VCaP (cell line): ENCODE results near the gene HLCS.

Experiments used
- H3K27ac ChIP-seq: fragments of 450-650 bp; 2 replicates; pipeline ENCODE4 v1.5.1; 2017
- TF ChIP-seq, protein P1 (sequence below): fragments of 450-650 bp; conservative IDR thresholded peaks from 2 replicates; pipeline ENCODE4 v1.5.1; 2017; ENCODE audit warnings: mild to moderate bottlenecking, moderate library complexity

Gene HLCS

DNA sequence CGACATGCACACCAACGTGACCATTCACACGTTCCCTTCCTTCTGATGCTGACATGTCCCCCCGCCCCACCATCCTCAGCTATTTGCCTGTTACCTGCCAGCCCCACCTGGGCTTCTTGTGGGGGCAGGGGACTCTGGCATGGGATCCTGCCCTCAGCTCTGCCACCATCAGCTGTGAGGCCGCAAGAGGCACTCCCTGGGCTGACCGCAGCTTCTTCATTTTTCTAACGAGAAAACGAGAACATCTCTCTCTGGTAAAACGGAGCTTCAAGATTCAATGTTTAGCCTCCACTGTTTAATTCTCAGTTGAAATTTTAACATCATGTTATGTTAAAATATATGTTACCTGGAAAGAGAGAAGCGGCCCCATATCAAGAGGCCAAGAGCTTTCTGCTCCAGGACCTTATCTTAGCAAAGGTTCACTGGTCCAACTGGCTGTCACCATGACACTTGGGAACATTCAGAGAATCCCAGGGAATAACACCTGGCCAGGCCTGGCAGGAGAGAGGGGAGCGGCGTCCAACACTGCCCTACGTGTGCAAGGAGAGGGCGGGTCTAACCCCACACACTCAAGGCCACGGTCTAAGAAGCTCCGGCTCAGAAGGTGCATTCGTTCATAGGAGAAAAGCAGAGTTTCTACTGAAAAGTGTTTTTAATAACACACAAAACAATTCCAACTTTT lies 51.3 kb downstream of the HLCS start:
- TF ChIP-seq, protein P1, sequence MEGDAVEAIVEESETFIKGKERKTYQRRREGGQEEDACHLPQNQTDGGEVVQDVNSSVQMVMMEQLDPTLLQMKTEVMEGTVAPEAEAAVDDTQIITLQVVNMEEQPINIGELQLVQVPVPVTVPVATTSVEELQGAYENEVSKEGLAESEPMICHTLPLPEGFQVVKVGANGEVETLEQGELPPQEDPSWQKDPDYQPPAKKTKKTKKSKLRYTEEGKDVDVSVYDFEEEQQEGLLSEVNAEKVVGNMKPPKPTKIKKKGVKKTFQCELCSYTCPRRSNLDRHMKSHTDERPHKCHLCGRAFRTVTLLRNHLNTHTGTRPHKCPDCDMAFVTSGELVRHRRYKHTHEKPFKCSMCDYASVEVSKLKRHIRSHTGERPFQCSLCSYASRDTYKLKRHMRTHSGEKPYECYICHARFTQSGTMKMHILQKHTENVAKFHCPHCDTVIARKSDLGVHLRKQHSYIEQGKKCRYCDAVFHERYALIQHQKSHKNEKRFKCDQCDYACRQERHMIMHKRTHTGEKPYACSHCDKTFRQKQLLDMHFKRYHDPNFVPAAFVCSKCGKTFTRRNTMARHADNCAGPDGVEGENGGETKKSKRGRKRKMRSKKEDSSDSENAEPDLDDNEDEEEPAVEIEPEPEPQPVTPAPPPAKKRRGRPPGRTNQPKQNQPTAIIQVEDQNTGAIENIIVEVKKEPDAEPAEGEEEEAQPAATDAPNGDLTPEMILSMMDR = no peak
- H3K27ac ChIP-seq = no peak overlapping the region

GRCh38 chr21:36914244-36915013 lies 52.0 kb downstream of the HLCS start:
- TF ChIP-seq, protein P1 = no peak
- H3K27ac ChIP-seq = no peak overlapping the region

- H3K27ac ChIP-seq = no peak overlapping the region
- TF ChIP-seq, protein P1 = no peak
Measured at GRCh38 chr21:36913247-36914169, 53.0 kb downstream of the HLCS start.

DNA sequence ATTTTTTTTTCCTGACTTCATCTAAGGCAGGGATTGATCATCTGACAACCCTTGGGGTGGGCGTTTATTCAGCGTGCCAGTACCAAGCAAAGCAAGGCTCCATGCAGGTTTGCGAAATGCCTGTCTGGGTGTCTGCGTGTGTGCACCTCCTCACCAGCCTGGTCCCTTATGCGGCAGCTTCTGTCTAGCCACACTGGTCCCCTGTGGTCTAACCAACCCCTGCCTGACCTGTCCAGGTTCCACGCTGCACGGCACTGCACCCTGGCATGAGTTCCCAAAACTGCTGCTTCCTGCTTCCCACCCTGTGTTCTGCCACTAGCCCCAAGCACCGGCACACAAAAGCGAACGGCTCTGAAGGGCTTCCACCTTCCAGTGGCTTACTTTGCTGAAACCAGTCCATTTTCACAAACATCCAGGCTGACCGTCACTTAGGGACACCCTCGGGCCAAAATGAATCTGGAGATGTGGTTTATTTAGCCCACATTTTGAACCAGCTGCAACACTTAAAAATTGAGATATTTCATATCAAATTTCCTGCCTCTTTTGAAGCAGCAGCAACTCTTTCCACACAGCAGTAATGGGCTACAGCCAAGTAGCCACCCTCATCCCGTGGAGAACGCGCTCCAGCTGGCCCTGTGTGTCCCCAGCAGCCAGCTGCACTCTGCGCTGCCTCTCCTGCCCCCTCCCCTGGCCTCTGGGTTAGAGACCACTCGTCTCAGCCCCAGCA lies 55.7 kb downstream of the HLCS start:
- H3K27ac ChIP-seq = no peak overlapping the region
- TF ChIP-seq, protein P1 = no peak

GRCh38 chr21:36909901-36910561 lies 56.4 kb downstream of the HLCS start:
- H3K27ac ChIP-seq = no peak overlapping the region
- TF ChIP-seq, protein P1 = no peak

GRCh38 chr21:36909423-36909822 lies 57.0 kb downstream of the HLCS start:
- TF ChIP-seq, protein P1 = no peak
- H3K27ac ChIP-seq = no peak overlapping the region
